Testis (tissue), 2 donors: ENCODE measurements around the gene EFEMP1.

Source experiments
- POLR2A ChIP-seq: fragments of 450-650 bp; IDR thresholded peaks from one replicate; pipeline ENCODE4 v1.6.1; 2017; ENCODE audit warnings: antibody characterized with exemption, mild to moderate bottlenecking, moderate library complexity
- TF ChIP-seq, protein P1 (sequence below), 3 experiments: fragments of 450-650 bp in 2 of 3; fragments of 200-600 bp in 1 of 3; sonication (generic) in 1 of 3; IDR thresholded peaks; one replicate each; pipeline ENCODE4 v1.5.1; 2016 to 2019; ENCODE audit warnings: antibody characterized with exemption in 3 of 3, mild to moderate bottlenecking in 2 of 3, moderate library complexity in 1 of 3

DNA sequence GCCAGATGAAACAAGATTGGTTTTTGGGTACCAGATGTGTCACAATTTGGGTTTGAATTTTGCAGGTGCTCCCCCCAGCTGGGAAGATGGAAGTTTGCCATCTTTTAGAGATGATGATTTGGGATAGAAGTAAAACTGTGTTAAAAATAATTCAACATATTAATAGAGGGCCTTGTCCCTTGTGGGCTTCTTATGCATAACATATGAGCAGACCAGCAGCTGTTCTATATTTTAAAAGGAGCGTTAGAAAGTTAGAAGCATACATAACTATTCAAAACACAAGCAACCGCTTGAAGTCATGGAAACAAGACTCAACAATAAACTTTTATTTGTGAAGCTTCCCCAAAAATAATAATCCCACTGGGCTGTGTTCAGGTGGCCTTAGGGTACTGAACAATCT is 62.8 kb downstream of the EFEMP1 start:
- TF ChIP-seq, protein P1, sequence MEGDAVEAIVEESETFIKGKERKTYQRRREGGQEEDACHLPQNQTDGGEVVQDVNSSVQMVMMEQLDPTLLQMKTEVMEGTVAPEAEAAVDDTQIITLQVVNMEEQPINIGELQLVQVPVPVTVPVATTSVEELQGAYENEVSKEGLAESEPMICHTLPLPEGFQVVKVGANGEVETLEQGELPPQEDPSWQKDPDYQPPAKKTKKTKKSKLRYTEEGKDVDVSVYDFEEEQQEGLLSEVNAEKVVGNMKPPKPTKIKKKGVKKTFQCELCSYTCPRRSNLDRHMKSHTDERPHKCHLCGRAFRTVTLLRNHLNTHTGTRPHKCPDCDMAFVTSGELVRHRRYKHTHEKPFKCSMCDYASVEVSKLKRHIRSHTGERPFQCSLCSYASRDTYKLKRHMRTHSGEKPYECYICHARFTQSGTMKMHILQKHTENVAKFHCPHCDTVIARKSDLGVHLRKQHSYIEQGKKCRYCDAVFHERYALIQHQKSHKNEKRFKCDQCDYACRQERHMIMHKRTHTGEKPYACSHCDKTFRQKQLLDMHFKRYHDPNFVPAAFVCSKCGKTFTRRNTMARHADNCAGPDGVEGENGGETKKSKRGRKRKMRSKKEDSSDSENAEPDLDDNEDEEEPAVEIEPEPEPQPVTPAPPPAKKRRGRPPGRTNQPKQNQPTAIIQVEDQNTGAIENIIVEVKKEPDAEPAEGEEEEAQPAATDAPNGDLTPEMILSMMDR (IDR thresholded peaks at IDR 0.05), result no peak
- TF ChIP-seq POLR2A, result no peak
